Activated T-helper 1 cell treated with anti-CD3 and anti-CD28 coated beads, Interleukin-12 subunit alpha, Interleukin-12 subunit beta, Interleukin-2, Interleukin-4 antibody, amounts not matched to agents 30 ng/mL and 10 ng/mL and 1 ng/mL, durations not matched to agents 14 hours and 24 hours and 36 hours (primary cell): ENCODE results near the gene AUTS2. TPM values are rescaled to one million over a fixed set of nuclear protein-coding genes. Genes with fewer than 3 reads are reported as not detected.
A peak's percentile ranks its signal among the peaks of the same experiment; 100 is the strongest.

Source experiments
- DNase-seq: peaks from one replicate; pipeline ENCODE4 v3.0.0; 2021; ENCODE audit warnings: low spot score
- H3K27ac Mint-ChIP-seq: one replicate; pipeline ENCODE4 v1.8.0; 2021; ENCODE audit warnings: mild to moderate bottlenecking, mixed read lengths
- H3K27me3 Mint-ChIP-seq: one replicate; pipeline ENCODE4 v1.8.0; 2022; ENCODE audit warnings: mild to moderate bottlenecking, moderate library complexity, mixed read lengths; ENCODE audit not compliant: insufficient read depth
- H3K36me3 Mint-ChIP-seq: one replicate; pipeline ENCODE4 v1.8.0; 2021; ENCODE audit warnings: low read depth, mixed read lengths
- H3K4me1 Mint-ChIP-seq: one replicate; pipeline ENCODE4 v1.8.0; 2021; ENCODE audit warnings: low read depth, mixed read lengths
- H3K4me3 Mint-ChIP-seq: one replicate; pipeline ENCODE4 v1.8.0; 2021; ENCODE audit warnings: mild to moderate bottlenecking, moderate library complexity, mixed read lengths
- H3K9me3 Mint-ChIP-seq: one replicate; pipeline ENCODE4 v1.8.0; 2021; ENCODE audit warnings: mixed read lengths
- intact Hi-C: fragments of 100-400 bp; cut with micrococcal nuclease; formaldehyde crosslinking; loops from one replicate; pipeline ENCODE4 v1.15.1; 2024
- total RNA-seq: library from RNA; stranded (reverse); gene quantifications from 2 replicates; pipeline ENCODE4 v1.2.3, GENCODE V29; 2022

AUTS2 gene
- total RNA-seq, 1 donor from 2014 or later: 2.7 TPM

DNA sequence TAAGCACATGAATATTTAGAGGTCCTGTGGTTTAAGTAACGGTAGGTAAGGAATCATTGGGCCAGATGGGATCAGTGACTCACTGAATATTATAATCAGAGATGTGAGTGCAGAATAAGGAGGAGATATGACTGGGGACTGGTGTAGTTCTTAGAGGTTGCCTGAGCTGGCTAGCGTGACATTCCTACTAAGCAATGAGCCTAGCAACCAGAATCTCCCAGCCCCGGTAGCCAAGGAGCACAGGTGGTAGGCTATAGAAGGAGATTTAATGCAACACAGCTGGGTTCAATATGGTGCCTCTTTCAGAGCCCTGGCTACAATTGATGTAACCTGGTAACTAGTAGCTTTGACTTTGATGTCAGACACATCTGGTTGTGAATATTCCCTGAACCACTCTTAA is 641.6 kb downstream of the AUTS2 start:
- Mint-ChIP-seq H3K4me1 (no peaks in the 10 kb centered on the region), H3K9me3 (peaks cover 10% of the 10 kb centered on the region), H3K36me3 (no peaks in the 10 kb centered on the region), H3K27ac (no peak overlapping the region), H3K27me3 (no peaks in the 10 kb centered on the region), H3K4me3 (no peak overlapping the region)
- no peak for DNase-seq
- intact Hi-C loops: no loop called here

DNA sequence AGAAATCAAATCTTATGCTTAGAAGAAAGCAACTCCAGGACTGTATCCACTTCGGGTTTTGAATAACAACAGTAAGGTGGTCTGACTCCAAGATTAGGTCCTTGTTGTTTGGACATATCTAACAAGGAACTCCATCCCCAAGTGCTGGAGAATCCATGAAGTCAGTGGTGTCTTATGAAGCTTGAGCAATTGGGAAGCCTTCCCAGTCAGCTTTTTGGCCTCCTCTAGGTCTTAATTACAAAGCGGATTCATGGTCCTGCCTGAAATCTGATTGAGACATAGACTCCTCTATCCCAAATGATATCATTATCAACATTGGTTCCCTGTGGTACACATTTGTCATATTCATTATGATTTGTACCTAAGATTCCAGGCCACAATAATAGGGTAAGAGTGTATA is 642.6 kb downstream of the AUTS2 start:
- Mint-ChIP-seq H3K27me3 (no peaks in the 10 kb centered on the region), H3K4me1 (no peaks in the 10 kb centered on the region), H3K27ac (no peak overlapping the region), H3K4me3 (no peak overlapping the region), H3K36me3 (no peaks in the 10 kb centered on the region), H3K9me3 (peaks cover 6% of the 10 kb centered on the region)
- DNase-seq: no peak
- intact Hi-C loops: no loop called here

DNA sequence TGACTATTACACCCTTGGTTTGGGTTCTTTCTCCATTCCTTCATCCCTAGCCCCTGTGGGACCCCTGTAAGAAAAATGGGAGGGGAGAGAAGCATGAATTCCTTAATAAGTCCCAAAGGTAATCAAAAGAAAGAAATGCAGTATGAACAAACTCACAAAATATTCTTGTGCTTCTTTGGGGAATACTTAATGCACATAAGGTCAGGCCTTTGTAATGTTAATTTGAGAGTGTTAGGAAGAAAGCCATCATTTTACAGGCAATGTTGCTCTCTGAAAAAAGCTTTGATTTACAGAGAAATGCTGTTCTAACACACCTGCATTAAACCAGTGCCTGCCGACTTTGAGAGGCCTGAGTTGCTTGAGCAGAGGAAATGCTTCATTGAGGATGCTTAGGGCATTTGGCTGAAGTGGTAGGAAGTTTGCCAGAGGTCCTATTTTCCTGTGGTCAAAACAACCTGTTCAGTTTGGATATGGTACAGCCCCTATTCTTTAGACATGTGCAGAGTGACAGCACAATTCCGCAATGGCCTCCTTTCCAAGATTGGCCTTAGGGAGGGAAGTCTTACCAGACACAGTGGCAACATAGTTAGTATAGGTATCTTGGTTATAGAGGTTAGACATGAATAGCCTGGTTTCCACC is 643.4 kb downstream of the AUTS2 start:
- no peaks in the 10 kb centered on the region for H3K27me3 Mint-ChIP-seq
- H3K4me3 Mint-ChIP-seq: no peak overlapping the region

DNA sequence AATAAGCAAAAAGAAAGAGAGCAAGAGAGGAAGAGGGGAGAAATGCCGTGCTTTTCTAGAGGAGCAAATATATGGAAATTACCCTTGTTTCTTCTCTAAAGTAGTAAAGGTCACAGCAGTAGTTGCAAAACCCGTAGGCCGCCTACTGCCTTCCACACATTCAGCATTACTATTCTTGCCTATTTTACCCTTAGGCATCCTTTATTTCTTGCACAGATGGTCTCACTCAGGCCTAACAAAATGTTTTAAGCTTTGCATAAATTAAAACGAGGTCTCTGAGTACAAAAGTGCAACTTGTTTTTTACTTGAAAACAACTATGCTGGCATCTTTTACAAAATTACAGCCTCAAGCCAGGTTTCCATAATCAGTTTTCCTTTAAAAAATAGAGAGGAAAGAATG is 644.6 kb downstream of the AUTS2 start:
- intact Hi-C loops: no loop called here
- Mint-ChIP-seq H3K27ac (no peak overlapping the region), H3K4me3 (no peak overlapping the region), H3K4me1 (no peaks in the 10 kb centered on the region), H3K36me3 (no peaks in the 10 kb centered on the region), H3K9me3 (no peaks in the 10 kb centered on the region), H3K27me3 (no peaks in the 10 kb centered on the region)
- no peak for DNase-seq

More for the DNA sequence above, 643.4 kb downstream of the AUTS2 start:
- intact Hi-C loops: no loop called here
- no peaks in the 10 kb centered on the region for H3K36me3 Mint-ChIP-seq
- H3K4me1 Mint-ChIP-seq: no peaks in the 10 kb centered on the region
- no peak for DNase-seq
- no peak overlapping the region for H3K27ac Mint-ChIP-seq
- peaks cover 3% of the 10 kb centered on the region for H3K9me3 Mint-ChIP-seq

DNA sequence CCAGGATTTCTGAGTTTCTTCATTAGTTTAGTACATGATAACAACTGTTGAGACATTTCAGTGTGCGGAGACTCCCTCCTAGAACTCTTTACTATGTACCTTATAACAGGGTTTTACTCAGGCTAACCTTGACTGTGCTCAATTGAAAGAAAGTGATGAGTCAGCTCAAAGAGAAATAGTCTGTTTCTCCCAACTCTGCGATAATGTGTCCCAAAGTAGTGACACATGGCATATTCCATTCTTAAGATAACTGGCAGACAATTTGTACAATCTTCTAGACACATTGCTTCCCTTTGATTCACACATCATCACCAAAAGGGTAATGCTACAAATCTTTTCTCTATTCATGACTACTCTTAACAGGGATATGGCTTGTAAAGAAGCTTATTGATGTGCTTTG is 645.2 kb downstream of the AUTS2 start:
- Mint-ChIP-seq H3K4me3 (no peak overlapping the region), H3K36me3 (no peaks in the 10 kb centered on the region)

DNA sequence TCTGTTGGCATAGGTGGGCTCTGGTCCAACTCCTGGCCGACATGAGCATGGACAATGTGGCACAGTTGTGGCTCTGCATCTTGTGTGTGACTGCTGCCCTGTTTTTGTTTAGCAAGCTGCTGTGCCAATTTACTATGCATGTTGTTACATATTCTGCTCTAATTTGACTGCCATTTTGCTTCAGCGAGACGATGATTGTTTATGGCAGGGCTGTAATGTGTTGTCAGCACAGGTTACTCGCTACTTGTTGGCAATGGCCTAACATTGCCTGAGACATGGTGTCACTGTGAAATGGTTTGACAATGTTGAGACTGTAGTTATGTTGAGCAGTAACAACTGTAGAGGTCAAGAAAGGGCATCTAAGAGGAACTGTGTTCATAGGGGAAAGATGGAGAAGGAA is 659.6 kb downstream of the AUTS2 start:
- Mint-ChIP-seq H3K4me3 (no peak overlapping the region), H3K4me1 (no peaks in the 10 kb centered on the region), H3K27ac (peak overlapping the region; percentile 44), H3K27me3 (no peaks in the 10 kb centered on the region), H3K36me3 (no peaks in the 10 kb centered on the region), H3K9me3 (peaks cover 22% of the 10 kb centered on the region)
- DNase-seq: no peak
- intact Hi-C loops: no loop called here

More for the DNA sequence above, 645.2 kb downstream of the AUTS2 start:
- intact Hi-C loops: no loop called here
- DNase-seq: no peak
- Mint-ChIP-seq H3K9me3 (peaks cover 4% of the 10 kb centered on the region), H3K27ac (no peak overlapping the region), H3K27me3 (peaks cover 2% of the 10 kb centered on the region), H3K4me1 (no peaks in the 10 kb centered on the region)

DNA sequence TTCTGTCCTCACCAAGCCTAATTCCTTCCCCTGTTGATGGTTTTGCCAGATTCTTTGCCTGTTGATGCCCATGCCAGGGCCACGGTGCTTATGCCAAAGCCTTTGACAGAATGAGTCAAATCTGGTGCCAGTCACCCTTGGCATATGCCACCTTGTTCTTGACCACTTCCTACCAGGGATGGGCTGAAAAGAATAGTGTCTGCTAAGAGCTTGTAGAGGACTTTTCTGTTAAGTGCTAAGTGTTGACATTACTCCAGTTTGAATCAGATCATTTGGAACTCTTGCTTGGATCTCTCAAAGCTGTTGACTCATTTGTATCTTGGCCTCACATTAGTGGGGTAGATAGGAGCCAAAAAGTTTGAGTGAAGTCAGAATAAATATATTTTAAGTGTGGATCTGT is 661.2 kb downstream of the AUTS2 start:
- Mint-ChIP-seq H3K4me3 (no peak overlapping the region), H3K9me3 (peaks cover 17% of the 10 kb centered on the region), H3K4me1 (no peaks in the 10 kb centered on the region), H3K27me3 (peaks cover 1% of the 10 kb centered on the region), H3K27ac (no peak overlapping the region), H3K36me3 (no peaks in the 10 kb centered on the region)
- no peak for DNase-seq
- intact Hi-C loops: no loop called here

DNA sequence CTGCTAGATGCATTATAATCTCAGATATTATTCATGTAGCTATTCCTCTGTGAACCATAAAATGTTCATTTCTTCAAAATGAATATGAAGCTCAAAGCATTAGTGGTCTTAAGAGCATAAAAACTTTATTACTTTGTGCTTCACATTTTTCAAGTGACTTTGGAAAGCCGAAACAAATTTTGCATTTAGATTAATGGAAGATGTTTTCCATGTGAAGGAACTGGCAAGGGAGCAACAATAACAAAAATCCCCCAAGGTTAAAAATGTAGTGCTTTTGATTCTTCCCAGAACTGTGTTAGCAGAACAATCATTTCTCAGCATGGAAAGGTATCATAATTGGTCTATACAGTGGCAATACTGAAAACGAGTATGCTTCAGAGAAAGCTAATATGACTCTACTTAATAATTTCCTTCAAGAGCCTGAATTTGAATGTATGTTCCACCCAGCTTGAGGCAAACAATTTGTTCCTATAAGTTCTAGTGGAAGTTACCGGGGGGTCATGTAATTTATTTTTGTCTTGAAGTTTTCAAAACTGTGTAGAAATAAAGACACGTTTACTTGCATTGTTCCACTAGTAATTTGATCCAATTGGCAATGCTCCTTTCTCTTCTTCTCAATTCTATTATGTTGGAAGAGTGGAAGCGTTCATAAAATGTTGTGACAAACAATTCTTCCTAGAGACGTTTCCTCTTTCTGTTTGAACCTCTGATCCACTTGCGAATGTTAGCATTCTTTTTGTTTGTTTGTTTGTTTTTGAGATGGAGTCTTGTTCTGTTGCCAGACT is 665.4 kb downstream of the AUTS2 start:
- no peaks in the 10 kb centered on the region for H3K4me1 Mint-ChIP-seq
- H3K27ac Mint-ChIP-seq: no peak overlapping the region
- H3K36me3 Mint-ChIP-seq: no peaks in the 10 kb centered on the region
- intact Hi-C loops: no loop called here
- peaks cover 2% of the 10 kb centered on the region for H3K27me3 Mint-ChIP-seq
- no peak overlapping the region for H3K4me3 Mint-ChIP-seq
- H3K9me3 Mint-ChIP-seq: no peaks in the 10 kb centered on the region
- DNase-seq: no peak

DNA sequence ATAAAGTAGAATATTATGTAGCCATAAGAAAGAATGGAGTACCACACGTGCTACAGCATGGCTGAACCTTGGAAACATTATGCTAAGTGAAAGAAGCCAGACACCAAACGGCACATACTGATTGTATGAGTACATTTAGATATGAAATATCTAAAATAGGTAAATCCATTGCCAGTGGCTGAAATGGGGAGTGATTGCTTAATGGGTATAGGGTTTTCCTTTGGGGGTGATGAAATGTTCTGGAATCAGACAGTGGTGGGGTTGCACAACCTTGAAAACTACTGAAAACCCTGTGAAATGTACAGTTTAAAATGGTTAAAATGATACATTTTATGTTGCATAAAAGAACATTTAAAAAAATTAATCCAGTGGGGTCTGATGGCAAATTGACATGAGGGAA is 667.9 kb downstream of the AUTS2 start:
- intact Hi-C loops: no loop called here
- no peaks in the 10 kb centered on the region for H3K4me1 Mint-ChIP-seq
- H3K36me3 Mint-ChIP-seq: no peaks in the 10 kb centered on the region
- no peaks in the 10 kb centered on the region for H3K9me3 Mint-ChIP-seq
- DNase-seq: no peak
- peaks cover 2% of the 10 kb centered on the region for H3K27me3 Mint-ChIP-seq
- no peak overlapping the region for H3K27ac Mint-ChIP-seq
- no peak overlapping the region for H3K4me3 Mint-ChIP-seq

DNA sequence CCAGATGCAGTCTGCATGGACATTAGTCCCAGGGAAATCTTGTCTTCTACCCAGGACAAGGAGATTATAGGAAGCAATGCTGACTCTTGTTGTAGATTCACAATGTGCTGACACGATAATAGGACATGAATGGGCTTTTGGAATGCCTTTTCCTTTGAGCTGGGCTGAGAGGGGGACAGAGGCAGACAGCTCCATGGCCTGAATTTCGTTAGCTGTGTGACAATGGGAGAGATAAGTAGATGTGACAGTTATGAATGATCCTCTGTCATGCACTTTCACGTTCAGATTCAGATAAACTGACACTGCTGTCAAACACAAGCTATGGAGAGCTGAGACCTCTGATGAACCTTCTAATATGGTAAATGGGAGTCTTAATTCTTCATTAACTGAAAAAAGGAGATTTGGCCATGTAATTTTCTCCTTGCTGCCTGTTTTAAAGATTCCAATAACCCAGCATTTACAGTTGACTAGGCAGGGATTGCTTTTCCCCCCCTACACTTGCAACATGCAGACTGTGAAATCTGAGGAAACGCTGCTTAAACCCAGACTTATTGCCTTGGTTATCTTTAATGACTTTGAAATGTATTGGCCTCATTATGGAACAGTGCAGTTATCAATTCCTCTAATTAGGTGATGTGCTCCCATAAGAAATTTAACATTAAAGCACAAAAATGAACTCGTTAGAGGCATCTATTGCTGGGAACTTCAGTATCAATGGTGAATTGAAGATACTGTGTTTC is 669.3 kb downstream of the AUTS2 start:
- Mint-ChIP-seq H3K27me3 (peaks cover 2% of the 10 kb centered on the region), H3K4me1 (no peaks in the 10 kb centered on the region), H3K36me3 (no peaks in the 10 kb centered on the region), H3K27ac (no peak overlapping the region), H3K4me3 (no peak overlapping the region), H3K9me3 (no peaks in the 10 kb centered on the region)
- DNase-seq: no peak
- intact Hi-C loops: no loop called here

DNA sequence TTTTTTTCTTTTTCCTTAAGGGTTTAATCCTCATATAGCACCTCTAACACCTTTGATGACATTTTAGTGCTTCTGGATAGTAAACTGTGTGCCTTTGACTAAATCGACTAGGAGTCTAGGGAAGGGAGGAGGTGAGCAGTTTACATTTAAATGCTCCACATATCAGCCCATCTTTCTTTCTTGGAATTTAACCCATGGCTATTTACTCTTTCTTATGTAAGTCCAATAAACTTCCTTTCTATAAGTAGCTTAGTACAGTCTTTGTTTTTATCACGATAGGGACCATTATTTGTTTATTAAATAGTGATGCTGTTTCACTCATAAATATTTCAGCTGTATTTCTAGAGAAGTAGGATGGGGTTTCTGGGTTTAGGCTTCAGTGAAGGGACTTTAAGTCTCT is 669.9 kb downstream of the AUTS2 start:
- intact Hi-C loops: no loop called here
- DNase-seq: no peak
- no peaks in the 10 kb centered on the region for H3K9me3 Mint-ChIP-seq
- H3K27me3 Mint-ChIP-seq: peaks cover 2% of the 10 kb centered on the region
- H3K27ac Mint-ChIP-seq: no peak overlapping the region
- H3K4me3 Mint-ChIP-seq: no peak overlapping the region
- no peaks in the 10 kb centered on the region for H3K4me1 Mint-ChIP-seq
- H3K36me3 Mint-ChIP-seq: no peaks in the 10 kb centered on the region

DNA sequence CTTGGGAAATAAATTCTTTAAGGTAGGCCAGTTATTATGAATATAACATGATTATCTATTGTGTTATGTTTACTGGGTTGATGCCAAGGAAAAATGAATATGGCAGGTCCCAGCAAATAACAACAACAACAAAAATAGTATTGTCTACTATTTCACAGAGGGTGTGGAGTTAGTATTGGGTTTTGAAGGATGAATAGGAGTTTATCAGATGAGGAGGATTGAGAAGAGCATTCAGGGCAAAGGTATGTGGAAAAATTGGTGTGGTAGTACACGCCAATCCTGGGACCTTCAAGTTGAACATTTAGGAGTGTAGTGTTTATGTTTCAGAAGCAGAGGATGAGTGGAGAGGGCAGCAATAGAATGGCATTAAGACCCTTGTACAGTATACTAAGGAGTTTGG is 671.9 kb downstream of the AUTS2 start:
- no peak for DNase-seq
- Mint-ChIP-seq H3K4me1 (no peaks in the 10 kb centered on the region), H3K9me3 (no peaks in the 10 kb centered on the region), H3K4me3 (no peak overlapping the region), H3K27me3 (no peaks in the 10 kb centered on the region), H3K36me3 (no peaks in the 10 kb centered on the region), H3K27ac (no peak overlapping the region)
- intact Hi-C loops: no loop called here

DNA sequence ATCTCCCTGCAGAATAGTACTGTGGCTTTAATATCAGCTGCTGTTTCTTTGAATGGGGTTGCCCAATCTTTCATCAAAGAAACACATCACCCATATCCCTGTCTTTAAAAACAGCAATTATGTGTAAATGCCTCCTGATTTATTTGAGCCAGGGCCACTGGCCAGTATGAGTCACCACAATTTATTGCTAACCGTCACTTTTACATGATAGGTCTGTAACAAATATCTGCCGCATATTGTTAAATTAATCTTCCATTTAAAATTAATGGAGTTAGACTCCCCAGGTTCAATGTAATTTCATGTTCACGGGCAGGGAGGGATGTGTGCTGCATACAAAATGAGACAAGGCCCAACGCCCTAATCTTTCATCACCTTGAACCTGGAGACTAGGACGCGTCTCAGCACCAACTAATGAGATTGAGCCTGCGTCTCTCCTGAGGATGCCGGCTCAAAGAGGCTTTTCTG is 673.4 kb downstream of the AUTS2 start:
- Mint-ChIP-seq H3K27ac (no peak overlapping the region), H3K9me3 (no peaks in the 10 kb centered on the region), H3K36me3 (no peaks in the 10 kb centered on the region), H3K27me3 (no peaks in the 10 kb centered on the region), H3K4me3 (no peak overlapping the region), H3K4me1 (no peaks in the 10 kb centered on the region)
- DNase-seq: no peak
- intact Hi-C loops: no loop called here
